HG03066 (cell line): ENCODE measurements around the gene TTYH3.
"Not testable (repeated sequence)": the region's sequence is repeated elsewhere in the genome, so short reads cannot be mapped to it uniquely, and the experiment has no call there.

Source experiments
- ATAC-seq: cut with Tn5 transposase; IDR thresholded peaks from one replicate; pipeline ENCODE4 v1.9.1; 2021; ENCODE audit warnings: low read depth; ENCODE audit not compliant: unreplicated experiment

Gene TTYH3

GRCh38 chr7:2680792-2681490 lies 49.2 kb downstream of the TTYH3 start:
- no peak for ATAC-seq

- ATAC-seq = no peak
Measured at GRCh38 chr7:2681929-2682799, 50.4 kb downstream of the TTYH3 start.

GRCh38 chr7:2684501-2684900 lies 52.7 kb downstream of the TTYH3 start:
- ATAC-seq = no peak

GRCh38 chr7:2686101-2686500 lies 54.3 kb downstream of the TTYH3 start:
- no peak for ATAC-seq

GRCh38 chr7:2687338-2687869 lies 55.6 kb downstream of the TTYH3 start:
- no peak for ATAC-seq

GRCh38 chr7:2687881-2688318 lies 56.1 kb downstream of the TTYH3 start, which contains the start of gene AMZ1:
AMZ1 (plus strand) TSS chr7:2688202; CDS start chr7:2700452, 12,250 bp downstream.
- ATAC-seq = no peak

- ATAC-seq = peak; percentile 85
Measured at GRCh38 chr7:2688409-2689342, 56.9 kb downstream of the TTYH3 start.

GRCh38 chr7:2689343-2689847 lies 57.6 kb downstream of the TTYH3 start:
- ATAC-seq = no peak

GRCh38 chr7:2689951-2690705 lies 58.3 kb downstream of the TTYH3 start:
- ATAC-seq = no peak

- no peak for ATAC-seq
Measured at GRCh38 chr7:2691011-2691707, 59.4 kb downstream of the TTYH3 start.

- not testable (repeated sequence) for ATAC-seq
Measured at GRCh38 chr7:2691932-2692439, 60.2 kb downstream of the TTYH3 start.

GRCh38 chr7:2692543-2692942 lies 60.8 kb downstream of the TTYH3 start:
- ATAC-seq = no peak

GRCh38 chr7:2693420-2694121 lies 61.8 kb downstream of the TTYH3 start:
- not testable (repeated sequence) for ATAC-seq

GRCh38 chr7:2694122-2694436 lies 62.3 kb downstream of the TTYH3 start:
- not testable (repeated sequence) for ATAC-seq

GRCh38 chr7:2698581-2699288 lies 66.9 kb downstream of the TTYH3 start:
- peak; percentile 96 for ATAC-seq

- ATAC-seq = no peak
Measured at GRCh38 chr7:2699289-2699620, 67.5 kb downstream of the TTYH3 start.

- ATAC-seq = no peak
Measured at GRCh38 chr7:2700141-2700850, 68.5 kb downstream of the TTYH3 start.
